ENCODE data around the gene AGAP5.
A peak's percentile ranks its signal among the peaks of the same experiment; 100 is the strongest.
"Not testable (repeated sequence)": the region's sequence is repeated elsewhere in the genome, so short reads cannot be mapped to it uniquely, and the experiment has no call there.

Gene AGAP5

DNA sequence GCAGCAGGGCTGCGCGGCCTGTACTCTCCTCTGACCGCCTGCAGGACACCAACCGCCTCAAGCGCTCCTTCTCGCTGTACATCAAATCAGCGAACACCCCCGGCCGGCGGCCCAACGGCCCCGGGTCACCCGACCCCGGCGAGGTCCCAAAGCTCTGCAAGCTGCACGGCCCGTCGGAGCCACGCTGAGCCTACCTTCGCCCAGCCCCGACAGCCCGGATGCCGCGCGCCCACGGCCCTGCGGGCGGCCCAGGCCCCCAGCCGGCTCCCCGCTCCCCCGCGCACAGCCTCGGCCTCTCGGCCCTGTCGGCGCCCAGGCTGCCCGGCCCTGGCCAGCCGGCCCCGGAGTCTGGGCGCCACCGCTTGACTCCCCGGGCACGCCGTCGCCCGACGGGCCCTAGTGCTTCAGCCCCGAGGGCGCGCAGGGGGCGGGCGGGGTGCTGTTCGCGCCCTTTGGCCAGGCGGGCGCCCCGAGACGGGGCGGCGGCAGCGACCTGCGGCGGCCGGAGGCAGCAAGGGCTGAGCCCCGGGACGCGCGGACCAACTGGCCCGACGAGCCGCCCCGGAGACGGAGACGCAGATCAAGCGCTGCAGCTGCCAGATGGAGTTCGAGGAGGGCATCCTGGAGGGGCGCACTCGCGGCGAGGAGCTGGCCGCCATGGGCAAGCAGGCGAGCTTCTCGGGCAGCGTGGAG is 35.2 kb upstream of the AGAP5 start:
- Histone ChIP-seq H3K36me3 (ENCODE audit: control insufficient read depth, insufficient read depth, low read length) (peaks cover 13% of the 10 kb centered on the region), H3K4me1 (ENCODE audit: control insufficient read depth, insufficient read depth, low read length, poor library complexity, severe bottlenecking) (no peaks in the 10 kb centered on the region), H3K27ac (ENCODE audit: insufficient read depth, low read length, poor library complexity, severe bottlenecking) (no peak overlapping the region), H3K27me3 (replicated peaks; ENCODE audit: control insufficient read depth, insufficient read depth, low read length, poor library complexity, severe bottlenecking) (no peaks in the 10 kb centered on the region), H3K4me3 (ENCODE audit: insufficient read depth, low read depth, low read length, poor library complexity, severe bottlenecking) (no peak overlapping the region), H3K9me3 (ENCODE audit: control insufficient read depth, low read length) (no peaks in the 10 kb centered on the region)
- DNase-seq: no peak

DNA sequence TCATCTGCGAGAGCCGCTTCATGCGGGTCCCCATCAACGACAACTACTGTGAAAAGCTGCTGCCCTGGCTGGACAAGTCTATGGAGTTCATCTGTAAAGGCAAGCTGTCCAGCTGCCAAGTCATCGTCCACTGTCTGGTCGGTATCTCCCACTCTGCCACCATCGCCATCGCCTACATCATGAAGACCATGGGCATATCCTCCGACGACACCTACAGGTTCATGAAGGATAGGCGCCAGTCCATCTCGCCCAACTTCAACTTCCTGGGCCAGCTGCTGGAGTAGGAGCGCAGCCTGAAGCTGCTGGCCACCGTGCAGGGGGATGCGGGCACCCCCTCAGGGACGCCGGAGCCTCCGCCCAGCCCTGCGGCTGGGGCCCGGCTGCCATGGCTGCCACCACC is 34.5 kb upstream of the AGAP5 start:
- no peaks in the 10 kb centered on the region for H3K4me1 ChIP-seq (ENCODE audit: control insufficient read depth, insufficient read depth, low read length, poor library complexity, severe bottlenecking)
- H3K36me3 ChIP-seq (ENCODE audit: control insufficient read depth, insufficient read depth, low read length): peaks cover 13% of the 10 kb centered on the region
- H3K27ac ChIP-seq (ENCODE audit: insufficient read depth, low read length, poor library complexity, severe bottlenecking): no peak overlapping the region
- no peak overlapping the region for H3K4me3 ChIP-seq (ENCODE audit: insufficient read depth, low read depth, low read length, poor library complexity, severe bottlenecking)
- H3K27me3 ChIP-seq (replicated peaks; ENCODE audit: control insufficient read depth, insufficient read depth, low read length, poor library complexity, severe bottlenecking): no peaks in the 10 kb centered on the region
- DNase-seq: no peak
- no peaks in the 10 kb centered on the region for H3K9me3 ChIP-seq (ENCODE audit: control insufficient read depth, low read length)

DNA sequence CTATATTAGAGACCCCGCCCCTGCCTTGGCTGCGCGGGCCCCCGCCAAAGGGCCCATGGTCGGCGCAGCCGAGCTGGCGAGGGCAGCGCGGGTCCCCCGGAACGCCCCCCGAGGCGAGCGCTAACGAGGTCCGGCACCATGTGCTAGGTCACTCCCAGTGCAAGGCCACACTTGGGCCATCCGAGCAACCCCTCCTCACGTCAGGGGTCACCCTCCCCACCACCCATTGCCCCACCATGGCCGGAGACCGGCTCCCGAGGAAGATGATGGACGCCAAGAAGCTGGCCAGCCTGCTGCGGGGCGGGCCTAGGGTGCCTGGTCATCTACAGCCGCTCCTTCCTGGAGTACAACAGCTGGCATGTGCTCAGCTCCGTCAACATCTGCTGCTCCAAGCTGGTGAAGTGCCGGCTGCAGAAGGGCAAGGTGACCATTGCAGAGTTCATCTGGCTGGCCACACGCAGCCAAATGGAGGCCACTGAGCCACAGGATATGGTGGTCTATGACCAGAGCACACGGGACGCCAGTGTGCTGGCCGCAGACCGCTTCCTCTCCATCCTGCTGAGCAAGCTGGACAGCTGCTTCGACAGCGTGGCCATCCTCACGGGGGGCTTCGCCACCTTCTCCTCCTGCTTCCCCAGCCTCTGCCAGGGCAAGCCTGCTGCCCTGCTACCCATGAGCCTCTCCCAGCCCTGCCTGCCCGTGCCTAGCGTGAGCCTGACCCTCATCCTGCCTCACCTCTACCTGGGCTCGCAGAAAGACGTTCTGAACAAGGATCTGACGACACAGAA is 33.9 kb upstream of the AGAP5 start:
- Histone ChIP-seq H3K27me3 (replicated peaks; ENCODE audit: control insufficient read depth, insufficient read depth, low read length, poor library complexity, severe bottlenecking) (no peaks in the 10 kb centered on the region), H3K9me3 (ENCODE audit: control insufficient read depth, low read length) (no peaks in the 10 kb centered on the region), H3K4me3 (ENCODE audit: insufficient read depth, low read depth, low read length, poor library complexity, severe bottlenecking) (no peak overlapping the region), H3K4me1 (ENCODE audit: control insufficient read depth, insufficient read depth, low read length, poor library complexity, severe bottlenecking) (no peaks in the 10 kb centered on the region), H3K27ac (ENCODE audit: insufficient read depth, low read length, poor library complexity, severe bottlenecking) (no peak overlapping the region), H3K36me3 (ENCODE audit: control insufficient read depth, insufficient read depth, low read length) (peaks cover 18% of the 10 kb centered on the region)
- DNase-seq: no peak

DNA sequence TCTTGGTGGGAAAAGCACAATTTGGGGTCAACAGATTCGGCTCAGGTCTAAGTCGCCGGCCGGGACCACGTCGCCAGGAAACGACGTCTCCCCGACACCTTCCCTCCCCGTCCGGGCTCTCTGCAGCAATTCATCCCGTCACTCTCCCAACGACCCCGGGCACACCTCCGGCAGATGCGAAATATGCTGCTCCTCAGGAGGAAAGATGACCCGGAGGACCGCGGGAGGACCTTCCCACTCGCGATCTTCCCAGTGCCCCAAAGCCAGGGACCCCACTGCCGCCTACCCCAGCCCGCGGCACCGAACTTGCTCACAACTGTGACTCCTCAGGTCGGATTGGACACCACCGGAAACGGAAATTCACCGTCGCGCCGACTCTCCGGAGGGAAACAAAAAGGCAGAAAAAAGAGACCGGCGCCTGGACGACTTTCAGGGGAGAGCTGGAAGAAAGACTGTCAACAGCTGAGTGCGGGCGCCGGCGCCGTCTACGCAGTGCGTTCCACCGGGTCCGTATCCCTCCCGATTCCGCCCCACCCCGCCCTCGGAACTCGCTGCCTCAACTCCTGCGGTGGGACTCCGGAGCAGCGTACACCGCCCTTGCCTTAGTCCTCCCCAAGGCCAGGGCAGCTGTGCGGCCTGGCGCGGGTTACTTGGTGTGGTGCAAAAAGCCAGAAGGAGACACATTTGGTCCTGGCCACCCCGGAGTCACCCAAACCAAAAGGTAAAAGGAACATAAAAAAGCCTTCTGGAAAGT is 32.4 kb upstream of the AGAP5 start:
- no peaks in the 10 kb centered on the region for H3K4me1 ChIP-seq (ENCODE audit: control insufficient read depth, insufficient read depth, low read length, poor library complexity, severe bottlenecking)
- H3K9me3 ChIP-seq (ENCODE audit: control insufficient read depth, low read length): no peaks in the 10 kb centered on the region
- H3K36me3 ChIP-seq (ENCODE audit: control insufficient read depth, insufficient read depth, low read length): peaks cover 28% of the 10 kb centered on the region
- peak overlapping the region; percentile 79 for H3K27ac ChIP-seq (ENCODE audit: insufficient read depth, low read length, poor library complexity, severe bottlenecking)
- H3K27me3 ChIP-seq (replicated peaks; ENCODE audit: control insufficient read depth, insufficient read depth, low read length, poor library complexity, severe bottlenecking): no peaks in the 10 kb centered on the region
- peak; percentile 72 to 86 (median 81) for DNase-seq
- H3K4me3 ChIP-seq (ENCODE audit: insufficient read depth, low read depth, low read length, poor library complexity, severe bottlenecking): peak overlapping the region; percentile 91

DNA sequence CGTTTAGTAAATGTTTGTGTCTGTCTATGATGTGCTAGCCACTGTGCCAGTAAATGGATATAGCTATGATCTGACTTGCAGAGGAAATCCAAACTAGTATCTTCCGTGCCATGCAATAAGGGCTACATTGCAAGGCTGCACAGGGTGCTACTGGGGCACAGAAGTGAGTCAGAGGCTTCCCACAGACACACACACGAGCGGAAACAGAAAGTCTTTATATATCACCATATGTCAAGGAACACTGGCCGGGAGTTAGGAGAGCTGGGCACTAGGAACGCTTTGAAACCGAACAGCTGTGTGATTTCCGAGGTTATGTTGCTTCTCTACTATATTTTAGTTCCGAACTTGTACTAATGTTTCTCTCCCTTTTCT is 31.9 kb upstream of the AGAP5 start:
- H3K27me3 ChIP-seq (replicated peaks; ENCODE audit: control insufficient read depth, insufficient read depth, low read length, poor library complexity, severe bottlenecking); H3K9me3 ChIP-seq (ENCODE audit: control insufficient read depth, low read length); H3K4me1 ChIP-seq (ENCODE audit: control insufficient read depth, insufficient read depth, low read length, poor library complexity, severe bottlenecking): not testable (repeated sequence)
- H3K27ac ChIP-seq (ENCODE audit: insufficient read depth, low read length, poor library complexity, severe bottlenecking): peak overlapping the region; percentile 79
- peaks cover 28% of the 10 kb centered on the region for H3K36me3 ChIP-seq (ENCODE audit: control insufficient read depth, insufficient read depth, low read length)
- peak overlapping the region; percentile 91 for H3K4me3 ChIP-seq (ENCODE audit: insufficient read depth, low read depth, low read length, poor library complexity, severe bottlenecking)
- peak in 2 of 3 donors; percentile 16 to 21 for DNase-seq

DNA sequence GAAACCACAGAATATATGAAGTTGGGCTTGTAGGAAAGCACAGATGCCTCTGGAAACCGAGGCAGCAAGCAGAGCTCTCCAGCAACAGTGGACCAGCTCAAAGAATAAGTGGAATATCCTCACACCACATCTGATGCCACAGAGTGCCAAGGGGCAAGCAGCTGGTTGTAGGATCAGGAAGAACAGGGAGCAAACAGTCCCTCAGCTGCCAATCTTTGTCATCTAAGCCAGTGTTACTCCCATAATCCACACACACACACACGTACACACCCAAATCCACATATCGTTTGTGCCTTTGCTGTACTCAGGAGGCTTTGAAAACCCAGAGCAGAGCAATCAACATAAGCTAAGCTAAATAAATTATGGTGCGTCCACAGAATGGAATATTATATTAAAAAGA is 25.6 kb upstream of the AGAP5 start:
- Histone ChIP-seq H3K4me3 (ENCODE audit: insufficient read depth, low read depth, low read length, poor library complexity, severe bottlenecking) (no peak overlapping the region), H3K4me1 (ENCODE audit: control insufficient read depth, insufficient read depth, low read length, poor library complexity, severe bottlenecking) (no peaks in the 10 kb centered on the region), H3K9me3 (ENCODE audit: control insufficient read depth, low read length) (no peaks in the 10 kb centered on the region), H3K27me3 (replicated peaks; ENCODE audit: control insufficient read depth, insufficient read depth, low read length, poor library complexity, severe bottlenecking) (no peaks in the 10 kb centered on the region), H3K36me3 (ENCODE audit: control insufficient read depth, insufficient read depth, low read length) (peaks cover 38% of the 10 kb centered on the region), H3K27ac (ENCODE audit: insufficient read depth, low read length, poor library complexity, severe bottlenecking) (no peak overlapping the region)
- no peak for DNase-seq

DNA sequence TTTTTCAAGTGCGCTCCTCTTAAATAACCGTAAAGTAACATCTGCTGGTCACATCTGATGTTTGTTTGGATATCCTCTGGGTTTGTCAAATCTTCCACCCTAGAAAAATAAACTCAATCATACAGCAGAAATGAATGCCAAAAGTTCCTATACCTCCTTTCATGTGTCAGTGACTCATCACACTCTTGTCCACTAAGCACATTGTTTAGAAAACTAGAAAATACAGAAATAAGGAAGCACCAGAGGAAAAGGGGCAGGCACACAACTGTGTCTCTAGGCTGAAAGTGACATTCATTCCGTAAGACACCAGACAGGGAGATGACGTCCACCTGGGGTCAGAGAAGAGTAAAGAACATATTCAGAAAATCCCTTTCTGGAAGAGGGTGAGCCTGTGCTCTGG is 22.7 kb upstream of the AGAP5 start:
- not testable (repeated sequence) for H3K9me3 ChIP-seq (ENCODE audit: control insufficient read depth, low read length); H3K4me1 ChIP-seq (ENCODE audit: control insufficient read depth, insufficient read depth, low read length, poor library complexity, severe bottlenecking); H3K27ac ChIP-seq (ENCODE audit: insufficient read depth, low read length, poor library complexity, severe bottlenecking); DNase-seq; H3K4me3 ChIP-seq (ENCODE audit: insufficient read depth, low read depth, low read length, poor library complexity, severe bottlenecking); H3K27me3 ChIP-seq (replicated peaks; ENCODE audit: control insufficient read depth, insufficient read depth, low read length, poor library complexity, severe bottlenecking)
- H3K36me3 ChIP-seq (ENCODE audit: control insufficient read depth, insufficient read depth, low read length): peaks cover 49% of the 10 kb centered on the region

DNA sequence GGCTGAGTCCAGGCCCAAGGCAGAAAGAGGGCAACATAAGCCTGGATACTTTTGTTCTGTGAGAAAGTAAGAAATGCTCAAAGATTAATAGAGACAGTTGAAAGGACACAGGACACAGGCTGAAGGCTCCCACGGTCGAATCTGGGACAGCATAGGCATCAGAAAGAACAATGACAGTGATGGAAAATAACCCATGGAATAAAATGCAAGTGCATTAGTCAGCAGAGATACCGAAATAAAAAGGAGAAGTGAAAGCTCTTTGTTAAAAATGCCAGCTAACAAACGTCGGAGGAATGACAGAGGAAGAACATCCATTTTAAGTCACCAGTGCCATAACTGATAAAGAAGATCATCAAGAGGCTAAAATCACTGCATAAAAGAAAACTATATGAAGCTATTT is 19.6 kb upstream of the AGAP5 start:
- no peak overlapping the region for H3K4me3 ChIP-seq (ENCODE audit: insufficient read depth, low read depth, low read length, poor library complexity, severe bottlenecking)
- DNase-seq: no peak
- H3K4me1 ChIP-seq (ENCODE audit: control insufficient read depth, insufficient read depth, low read length, poor library complexity, severe bottlenecking): no peaks in the 10 kb centered on the region
- H3K27ac ChIP-seq (ENCODE audit: insufficient read depth, low read length, poor library complexity, severe bottlenecking): no peak overlapping the region
- H3K27me3 ChIP-seq (replicated peaks; ENCODE audit: control insufficient read depth, insufficient read depth, low read length, poor library complexity, severe bottlenecking): no peaks in the 10 kb centered on the region
- H3K9me3 ChIP-seq (ENCODE audit: control insufficient read depth, low read length): no peaks in the 10 kb centered on the region
- H3K36me3 ChIP-seq (ENCODE audit: control insufficient read depth, insufficient read depth, low read length): peaks cover 51% of the 10 kb centered on the region

DNA sequence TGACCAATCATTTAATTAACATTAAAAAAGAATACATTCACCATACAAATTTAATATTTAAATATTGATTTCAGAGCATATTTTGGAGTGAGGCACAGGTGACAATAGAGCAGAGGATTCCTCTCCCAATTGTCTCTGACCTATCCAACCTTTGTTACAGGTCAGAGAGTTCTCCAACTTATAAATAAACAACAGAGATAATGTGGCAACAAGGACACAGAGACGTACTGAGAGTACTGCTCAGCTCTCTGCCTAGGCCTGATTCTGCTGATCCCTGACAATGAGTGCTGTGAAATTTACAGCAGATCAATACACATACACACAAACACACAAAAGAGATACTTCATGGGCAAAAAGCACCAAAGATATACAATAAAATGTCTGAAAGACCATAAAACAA is 18.3 kb upstream of the AGAP5 start:
- no peak for DNase-seq
- Histone ChIP-seq H3K9me3 (ENCODE audit: control insufficient read depth, low read length) (no peaks in the 10 kb centered on the region), H3K36me3 (ENCODE audit: control insufficient read depth, insufficient read depth, low read length) (peaks cover 40% of the 10 kb centered on the region), H3K27ac (ENCODE audit: insufficient read depth, low read length, poor library complexity, severe bottlenecking) (no peak overlapping the region), H3K27me3 (replicated peaks; ENCODE audit: control insufficient read depth, insufficient read depth, low read length, poor library complexity, severe bottlenecking) (no peaks in the 10 kb centered on the region), H3K4me1 (ENCODE audit: control insufficient read depth, insufficient read depth, low read length, poor library complexity, severe bottlenecking) (no peaks in the 10 kb centered on the region), H3K4me3 (ENCODE audit: insufficient read depth, low read depth, low read length, poor library complexity, severe bottlenecking) (no peak overlapping the region)

Data from effector memory CD4-positive, alpha-beta T cell (primary cell).